ENCODE measurements around the gene DDX4.
"Not testable (repeated sequence)": the region's sequence is repeated elsewhere in the genome, so short reads cannot be mapped to it uniquely, and the experiment has no call there.

The DDX4 gene

GRCh38 chr5:55731848-55732247 lies 6.0 kb upstream of the DDX4 start:
- DNase-seq: no peak

DNA sequence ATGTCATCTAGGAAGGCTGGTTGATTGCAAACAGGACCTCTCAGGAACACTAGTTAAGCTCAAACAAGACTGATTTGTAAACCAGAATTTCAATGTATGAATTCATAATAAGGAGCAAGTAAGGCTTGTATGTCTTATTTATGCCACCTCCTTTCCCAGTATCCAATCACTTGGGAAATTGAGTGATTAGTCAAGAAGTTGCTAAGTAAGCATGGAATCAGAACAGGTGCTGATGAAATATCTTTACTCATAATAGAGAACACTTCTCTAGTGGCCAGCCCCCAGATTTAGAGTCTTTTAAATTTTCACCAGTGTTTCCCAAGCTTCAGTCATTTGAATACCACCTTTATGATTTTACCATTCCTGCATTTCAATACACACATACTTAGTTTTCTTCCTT lies 5.3 kb upstream of the DDX4 start:
- DNase-seq: no peak

- DNase-seq: no peak
These were observed 3.2 kb upstream of the DDX4 start for GRCh38 chr5:55734658-55735057.

DNA sequence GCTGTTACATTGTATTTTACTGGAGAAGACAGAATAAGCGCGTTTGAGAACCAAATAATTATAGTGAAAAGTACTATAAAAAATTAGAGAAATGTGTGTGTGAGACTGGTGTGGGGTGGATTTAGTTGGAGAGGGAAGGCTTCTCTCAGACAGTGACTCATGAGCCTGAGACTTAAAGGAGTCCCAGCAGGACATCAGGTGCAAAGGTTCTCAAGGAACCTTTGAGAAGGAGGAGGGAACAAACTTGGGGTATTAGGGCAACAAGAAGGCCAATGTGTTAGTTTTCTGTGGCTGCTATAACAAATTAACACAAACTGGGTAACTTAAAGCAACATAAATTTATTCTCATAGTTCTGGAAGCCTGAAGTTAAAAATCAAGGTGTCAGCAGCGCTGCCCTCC lies 4.9 kb downstream of the DDX4 start:
- no peak for DNase-seq

DNA sequence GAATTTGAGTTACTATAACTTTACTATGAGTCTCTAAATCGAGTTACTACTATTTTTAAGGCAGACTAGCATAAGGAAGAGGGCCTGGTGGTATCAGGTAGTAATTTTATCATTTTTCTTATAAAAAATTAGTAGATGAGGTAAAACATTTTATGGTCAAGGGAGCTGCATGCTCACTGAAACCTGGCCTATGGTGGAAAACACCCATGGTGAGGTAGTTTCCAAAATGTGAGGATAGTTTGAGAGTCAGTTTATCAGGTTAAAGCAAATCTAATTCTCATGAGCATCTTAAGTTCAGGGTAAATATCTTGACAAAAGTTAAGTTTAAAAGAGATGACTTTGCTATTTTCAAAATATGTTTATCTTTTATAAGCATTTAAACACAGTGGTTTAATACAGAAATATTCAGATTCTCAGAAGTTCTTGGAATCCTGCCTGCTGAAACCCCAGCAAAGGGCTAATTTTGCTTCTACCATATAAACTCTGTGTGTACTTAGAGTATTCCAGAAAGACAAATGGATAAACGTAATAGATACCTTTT lies 10.0 kb downstream of the DDX4 start:
- no peak for DNase-seq

GRCh38 chr5:55749387-55749786 lies 11.5 kb downstream of the DDX4 start:
- no peak for DNase-seq

GRCh38 chr5:55750063-55750462 lies 12.2 kb downstream of the DDX4 start:
- DNase-seq: no peak

- DNase-seq: no peak
These were observed 12.6 kb downstream of the DDX4 start for GRCh38 chr5:55750499-55750898.

DNA sequence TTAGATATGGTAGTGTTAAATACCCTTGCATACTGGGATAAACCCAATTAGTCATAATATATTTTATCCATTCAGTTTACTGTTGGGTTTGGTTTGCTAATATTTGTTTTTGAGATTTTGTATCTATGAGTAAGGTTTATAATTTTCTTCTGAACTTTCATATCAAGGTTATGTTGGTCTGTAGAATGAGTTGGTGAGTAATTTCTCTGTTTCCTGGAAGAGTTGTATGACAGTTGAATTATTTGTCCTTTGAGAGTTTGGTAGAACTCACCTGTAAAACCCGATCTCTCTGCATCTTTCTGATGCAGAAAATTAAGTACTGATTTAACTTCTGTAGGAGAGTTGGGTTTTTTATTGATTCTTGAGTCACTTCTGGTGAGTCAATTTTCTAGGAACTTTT lies 20.4 kb downstream of the DDX4 start:
- no peak for DNase-seq

GRCh38 chr5:55758714-55759113 lies 20.9 kb downstream of the DDX4 start:
- no peak for DNase-seq

DNA sequence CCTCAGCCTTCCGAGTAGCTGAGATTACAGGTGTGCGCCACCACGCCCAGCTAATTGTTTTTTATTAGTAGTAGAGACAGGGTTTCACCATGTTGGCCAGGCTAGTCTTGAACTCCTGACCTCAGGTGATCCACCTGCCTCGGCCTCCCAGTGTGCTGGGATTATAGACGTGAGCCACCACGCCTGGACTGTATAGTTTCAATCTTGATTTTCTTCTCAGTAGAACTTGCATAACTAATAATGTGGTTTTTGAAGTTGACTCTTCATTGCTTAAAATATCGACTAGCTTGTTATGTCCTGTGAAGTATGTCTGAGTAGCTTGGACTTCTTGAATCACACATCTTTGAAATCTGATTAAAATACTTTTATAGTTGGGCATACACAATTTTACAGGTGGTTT lies 23.9 kb downstream of the DDX4 start:
- DNase-seq: not testable (repeated sequence)

DNA sequence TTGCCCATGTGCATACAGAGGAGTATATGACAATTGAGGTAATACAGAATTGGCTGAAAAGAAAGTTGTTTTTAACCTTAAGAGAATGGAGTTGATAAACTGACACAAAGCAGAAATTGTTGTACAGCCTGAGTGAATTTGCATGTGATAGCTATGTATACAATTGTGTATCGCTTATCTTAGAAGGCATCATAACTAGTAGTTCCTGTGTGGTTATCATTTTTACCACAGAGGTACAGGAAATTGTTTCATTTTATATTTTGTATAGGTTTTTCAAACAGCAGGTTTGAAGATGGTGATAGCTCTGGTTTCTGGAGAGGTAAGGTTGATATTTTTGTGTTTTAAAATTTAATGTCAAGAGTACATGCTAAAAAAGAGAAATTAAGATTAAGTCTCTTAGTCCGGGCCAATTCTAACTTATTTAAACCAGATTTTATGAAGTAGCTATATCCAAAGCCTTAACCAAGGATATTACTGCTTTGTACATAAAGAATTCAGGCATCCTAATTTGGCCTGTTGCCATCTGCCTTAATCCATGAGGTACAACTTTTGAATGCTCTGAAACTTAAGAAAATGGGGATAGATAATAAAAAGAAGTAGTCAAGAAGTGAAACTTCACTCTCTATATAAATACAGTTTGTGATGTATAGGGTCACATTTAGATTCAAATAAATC lies 26.0 kb downstream of the DDX4 start:
- no peak for DNase-seq

GRCh38 chr5:55768279-55768678 lies 30.4 kb downstream of the DDX4 start:
- DNase-seq: no peak

DNA sequence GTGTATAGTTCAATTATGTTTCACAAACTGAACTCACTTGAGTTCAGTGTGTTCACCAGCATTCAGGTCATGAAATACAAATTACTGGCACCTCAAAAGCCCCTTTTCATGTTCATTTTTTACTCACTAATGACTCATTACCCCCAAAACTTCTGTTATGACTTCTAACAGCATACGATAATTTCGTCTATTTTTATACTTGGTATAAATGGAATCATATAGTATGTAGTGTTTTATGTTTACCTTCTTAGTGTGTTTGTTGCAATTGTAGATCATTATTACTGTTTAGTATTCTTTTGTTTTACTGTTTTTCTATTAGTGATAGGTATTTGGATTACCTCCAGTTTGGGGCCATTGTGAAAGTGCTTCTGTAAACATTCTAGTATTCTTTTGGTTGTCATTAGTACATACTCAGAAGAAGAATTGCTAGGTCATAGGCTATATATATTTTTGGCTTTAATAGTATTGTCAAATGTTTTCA lies 33.4 kb downstream of the DDX4 start:
- no peak for DNase-seq

GRCh38 chr5:55773057-55773456 lies 35.2 kb downstream of the DDX4 start:
- DNase-seq: no peak

DNA sequence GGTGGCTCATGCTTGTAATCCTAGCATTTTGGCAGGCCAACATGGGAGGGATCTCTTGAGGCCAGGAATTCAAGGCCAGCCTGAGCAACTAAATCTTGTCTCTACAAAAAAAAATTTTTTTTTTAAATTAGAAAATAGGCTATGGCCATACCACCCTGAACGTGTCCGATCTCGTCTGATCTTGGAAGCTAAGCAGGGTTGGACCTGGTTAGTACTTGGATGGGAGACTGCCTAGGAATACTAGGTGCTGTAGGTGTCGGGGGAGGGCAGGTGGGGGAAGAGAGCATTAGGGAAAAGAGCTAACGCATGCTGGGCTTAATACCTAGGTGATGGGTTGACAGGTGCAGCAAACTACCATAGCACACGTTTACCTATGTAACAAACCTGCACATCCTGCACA lies 39.5 kb downstream of the DDX4 start:
- no peak for DNase-seq

- DNase-seq: no peak
These were observed 63.1 kb downstream of the DDX4 start for GRCh38 chr5:55800924-55801323.

- DNase-seq: not testable (repeated sequence)
These were observed 71.0 kb downstream of the DDX4 start for GRCh38 chr5:55808814-55809213.

DNA sequence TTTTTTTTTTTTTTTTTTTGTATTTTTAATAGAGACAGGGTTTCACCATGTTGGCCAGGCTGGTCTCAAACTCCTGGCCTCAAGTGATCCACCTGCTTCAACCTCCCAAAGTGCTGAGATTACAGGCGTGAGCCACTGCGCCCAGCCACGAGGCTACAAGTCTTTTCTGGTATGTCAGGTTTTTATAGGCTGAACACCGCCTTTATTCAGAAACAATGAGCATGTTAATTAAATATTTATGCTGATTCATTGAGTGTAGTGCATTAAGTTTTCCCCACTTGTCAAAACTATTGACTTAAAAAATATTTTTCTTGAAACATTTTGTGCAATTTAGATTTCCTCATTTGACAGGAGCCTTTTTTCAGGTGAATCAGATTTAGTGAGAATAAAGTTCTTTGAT lies 78.1 kb downstream of the DDX4 start:
- not testable (repeated sequence) for DNase-seq

DNA sequence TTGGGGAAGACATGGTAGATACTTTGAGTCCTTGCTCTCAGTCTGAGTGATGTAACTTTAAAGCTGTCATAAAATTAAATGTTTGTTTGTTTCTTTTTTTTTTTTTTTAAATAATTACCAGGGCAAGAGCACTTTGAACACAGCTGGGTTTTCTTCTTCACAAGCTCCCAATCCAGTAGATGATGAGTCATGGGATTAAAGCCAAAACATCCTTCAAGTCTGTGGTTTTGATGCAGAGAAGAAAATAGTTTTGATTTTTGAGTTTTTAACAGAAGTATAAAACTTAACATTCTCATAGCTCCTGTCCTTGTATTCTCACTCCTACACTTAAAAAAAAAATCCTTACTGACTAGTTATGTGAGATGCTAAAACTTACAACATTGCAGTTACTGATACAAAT lies 78.5 kb downstream of the DDX4 start:
- DNase-seq: no peak

GRCh38 chr5:55817030-55817429 lies 79.2 kb downstream of the DDX4 start:
- DNase-seq: no peak

- no peak for DNase-seq
These were observed 82.6 kb downstream of the DDX4 start for GRCh38 chr5:55820488-55820887.

GRCh38 chr5:55821731-55822512 lies 84.1 kb downstream of the DDX4 start:
- no peak for DNase-seq

- DNase-seq: no peak
These were observed 85.4 kb downstream of the DDX4 start for GRCh38 chr5:55823151-55823796.
